Measurements from ENCODE around the gene TBL3. TPM values are rescaled to one million over a fixed set of nuclear protein-coding genes. Genes with fewer than 3 reads are reported as not detected.

Gene TBL3
- total and polyA plus RNA-seq, 9 of the 15 experiments (the other 6 are each of a cell fraction or from before 2014, with no cell fraction given), result 0.97 to 117 (median 24.5) TPM

DNA sequence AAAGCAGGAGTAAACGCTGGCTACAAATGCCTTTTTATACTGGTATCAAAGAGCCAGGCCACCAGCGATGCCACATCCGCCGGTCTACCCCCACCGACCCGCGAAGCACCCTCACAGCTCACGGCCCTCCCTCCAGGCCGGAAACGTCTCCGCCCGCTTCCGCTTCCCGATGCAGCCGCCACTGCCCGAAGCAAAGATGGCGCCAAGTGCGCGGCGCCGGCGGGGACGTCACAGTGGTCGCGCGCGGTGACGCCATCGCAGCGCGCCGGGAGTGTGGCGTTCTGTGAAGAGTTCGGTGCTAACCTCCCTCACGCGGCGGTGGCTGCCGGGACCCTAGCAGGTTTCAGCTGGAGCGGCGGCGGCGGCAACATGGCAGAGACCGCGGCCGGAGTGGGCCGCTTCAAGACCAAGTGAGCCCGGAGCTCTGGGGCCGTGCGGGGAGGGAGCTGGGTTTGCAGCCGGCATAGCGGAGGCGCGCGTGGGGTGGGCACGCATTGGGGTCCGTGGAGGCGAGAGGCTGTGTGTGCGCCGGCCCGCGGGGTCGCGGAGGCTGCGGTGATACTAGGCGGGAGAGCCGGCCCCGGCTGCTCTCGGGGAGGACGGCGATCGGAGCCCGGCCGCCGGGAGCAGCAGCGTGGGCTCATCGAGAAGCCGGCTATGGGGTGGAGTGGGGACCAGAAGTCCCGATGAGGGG lies at the start of gene TBL3 (continued):
- TF ChIP-seq MEF2D (tag; conservative IDR thresholded peaks at IDR 0.05; ENCODE audit: low read depth), result no peak
- no peak for TF ChIP-seq NELFE (IDR thresholded peaks at IDR 0.05; ENCODE audit: insufficient read depth, insufficient read length)
- no peak for TF ChIP-seq ZNF75A (CRISPR knock-in tag; IDR thresholded peaks at IDR 0.05)
- TF ChIP-seq, protein P1, sequence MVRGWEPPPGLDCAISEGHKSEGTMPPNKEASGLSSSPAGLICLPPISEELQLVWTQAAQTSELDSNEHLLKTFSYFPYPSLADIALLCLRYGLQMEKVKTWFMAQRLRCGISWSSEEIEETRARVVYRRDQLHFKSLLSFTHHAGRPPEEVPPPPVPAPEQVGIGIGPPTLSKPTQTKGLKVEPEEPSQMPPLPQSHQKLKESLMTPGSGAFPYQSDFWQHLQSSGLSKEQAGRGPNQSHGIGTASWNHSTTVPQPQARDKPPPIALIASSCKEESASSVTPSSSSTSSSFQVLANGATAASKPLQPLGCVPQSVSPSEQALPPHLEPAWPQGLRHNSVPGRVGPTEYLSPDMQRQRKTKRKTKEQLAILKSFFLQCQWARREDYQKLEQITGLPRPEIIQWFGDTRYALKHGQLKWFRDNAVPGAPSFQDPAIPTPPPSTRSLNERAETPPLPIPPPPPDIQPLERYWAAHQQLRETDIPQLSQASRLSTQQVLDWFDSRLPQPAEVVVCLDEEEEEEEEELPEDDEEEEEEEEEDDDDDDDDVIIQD (CRISPR knock-in tag; IDR thresholded peaks at IDR 0.05), result no peak
- TF ChIP-seq, protein P2, sequence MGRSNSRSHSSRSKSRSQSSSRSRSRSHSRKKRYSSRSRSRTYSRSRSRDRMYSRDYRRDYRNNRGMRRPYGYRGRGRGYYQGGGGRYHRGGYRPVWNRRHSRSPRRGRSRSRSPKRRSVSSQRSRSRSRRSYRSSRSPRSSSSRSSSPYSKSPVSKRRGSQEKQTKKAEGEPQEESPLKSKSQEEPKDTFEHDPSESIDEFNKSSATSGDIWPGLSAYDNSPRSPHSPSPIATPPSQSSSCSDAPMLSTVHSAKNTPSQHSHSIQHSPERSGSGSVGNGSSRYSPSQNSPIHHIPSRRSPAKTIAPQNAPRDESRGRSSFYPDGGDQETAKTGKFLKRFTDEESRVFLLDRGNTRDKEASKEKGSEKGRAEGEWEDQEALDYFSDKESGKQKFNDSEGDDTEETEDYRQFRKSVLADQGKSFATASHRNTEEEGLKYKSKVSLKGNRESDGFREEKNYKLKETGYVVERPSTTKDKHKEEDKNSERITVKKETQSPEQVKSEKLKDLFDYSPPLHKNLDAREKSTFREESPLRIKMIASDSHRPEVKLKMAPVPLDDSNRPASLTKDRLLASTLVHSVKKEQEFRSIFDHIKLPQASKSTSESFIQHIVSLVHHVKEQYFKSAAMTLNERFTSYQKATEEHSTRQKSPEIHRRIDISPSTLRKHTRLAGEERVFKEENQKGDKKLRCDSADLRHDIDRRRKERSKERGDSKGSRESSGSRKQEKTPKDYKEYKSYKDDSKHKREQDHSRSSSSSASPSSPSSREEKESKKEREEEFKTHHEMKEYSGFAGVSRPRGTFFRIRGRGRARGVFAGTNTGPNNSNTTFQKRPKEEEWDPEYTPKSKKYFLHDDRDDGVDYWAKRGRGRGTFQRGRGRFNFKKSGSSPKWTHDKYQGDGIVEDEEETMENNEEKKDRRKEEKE (IDR thresholded peaks at IDR 0.05; ENCODE audit: borderline replicate concordance in 1 of 2, control insufficient read depth in 1 of 2, low read depth in 2 of 2, low read length in 1 of 2), result no peak; a peak in 1 of 4 replicates
- no peak for TF ChIP-seq ZNF507 (tag; conservative IDR thresholded peaks at IDR 0.05)
- no peak for TF ChIP-seq PCBP2 (IDR thresholded peaks at IDR 0.05; ENCODE audit: low read depth, low read length, poor library complexity, severe bottlenecking)
- no peak for TF ChIP-seq SLC30A9 (CRISPR knock-in tag; IDR thresholded peaks at IDR 0.05)
- no peak; the same call in 1 of the 2 replicates for TF ChIP-seq ILF3 (IDR thresholded peaks at IDR 0.05; ENCODE audit: borderline replicate concordance)
- no peak for TF ChIP-seq ZFPM2 (CRISPR knock-in tag; IDR thresholded peaks at IDR 0.05)
- TF ChIP-seq BDP1 (IDR thresholded peaks at IDR 0.05; ENCODE audit: insufficient read depth, insufficient read length), result no peak
- TF ChIP-seq ZNF212 (CRISPR knock-in tag; IDR thresholded peaks at IDR 0.05), result 0 out of 2 replicates have a peak, but pooled peaks have one; percentile 4
- 0 out of 2 replicates have a peak, but pooled peaks have one; percentile 25 for TF ChIP-seq JUNB (CRISPR knock-in tag; conservative IDR thresholded peaks at IDR 0.05)
- no peak for TF ChIP-seq TRIM24 (IDR thresholded peaks at IDR 0.05)
- TF ChIP-seq NKRF (IDR thresholded peaks at IDR 0.05; ENCODE audit: borderline replicate concordance), result peak; percentile 92
- TF ChIP-seq, protein P3, sequence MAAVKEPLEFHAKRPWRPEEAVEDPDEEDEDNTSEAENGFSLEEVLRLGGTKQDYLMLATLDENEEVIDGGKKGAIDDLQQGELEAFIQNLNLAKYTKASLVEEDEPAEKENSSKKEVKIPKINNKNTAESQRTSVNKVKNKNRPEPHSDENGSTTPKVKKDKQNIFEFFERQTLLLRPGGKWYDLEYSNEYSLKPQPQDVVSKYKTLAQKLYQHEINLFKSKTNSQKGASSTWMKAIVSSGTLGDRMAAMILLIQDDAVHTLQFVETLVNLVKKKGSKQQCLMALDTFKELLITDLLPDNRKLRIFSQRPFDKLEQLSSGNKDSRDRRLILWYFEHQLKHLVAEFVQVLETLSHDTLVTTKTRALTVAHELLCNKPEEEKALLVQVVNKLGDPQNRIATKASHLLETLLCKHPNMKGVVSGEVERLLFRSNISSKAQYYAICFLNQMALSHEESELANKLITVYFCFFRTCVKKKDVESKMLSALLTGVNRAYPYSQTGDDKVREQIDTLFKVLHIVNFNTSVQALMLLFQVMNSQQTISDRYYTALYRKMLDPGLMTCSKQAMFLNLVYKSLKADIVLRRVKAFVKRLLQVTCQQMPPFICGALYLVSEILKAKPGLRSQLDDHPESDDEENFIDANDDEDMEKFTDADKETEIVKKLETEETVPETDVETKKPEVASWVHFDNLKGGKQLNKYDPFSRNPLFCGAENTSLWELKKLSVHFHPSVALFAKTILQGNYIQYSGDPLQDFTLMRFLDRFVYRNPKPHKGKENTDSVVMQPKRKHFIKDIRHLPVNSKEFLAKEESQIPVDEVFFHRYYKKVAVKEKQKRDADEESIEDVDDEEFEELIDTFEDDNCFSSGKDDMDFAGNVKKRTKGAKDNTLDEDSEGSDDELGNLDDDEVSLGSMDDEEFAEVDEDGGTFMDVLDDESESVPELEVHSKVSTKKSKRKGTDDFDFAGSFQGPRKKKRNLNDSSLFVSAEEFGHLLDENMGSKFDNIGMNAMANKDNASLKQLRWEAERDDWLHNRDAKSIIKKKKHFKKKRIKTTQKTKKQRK (IDR thresholded peaks at IDR 0.05; ENCODE audit: borderline replicate concordance, low read depth, low read length), result no peak
